Loucy (cell line): ENCODE data around the gene LRBA.

ENCODE experiments used
- H2AFZ ChIP-seq: fragments of 200-600 bp; sonication (generic); 2 replicates; pipeline ENCODE4 v1.6.0; 2016; ENCODE audit warnings: antibody characterized with exemption, mild to moderate bottlenecking, low read length, moderate library complexity
- H3F3A ChIP-seq: fragments of 200-600 bp; 2 replicates; pipeline ENCODE4 v1.6.0; 2016; ENCODE audit warnings: antibody characterized with exemption, low read depth, mild to moderate bottlenecking
- H3K27me3 ChIP-seq: fragments of 200-600 bp; sonication (generic); 2 replicates; pipeline ENCODE4 v1.6.1; 2014; ENCODE audit warnings: low read length, mild to moderate bottlenecking; ENCODE audit not compliant: insufficient read depth, poor library complexity, severe bottlenecking
- H3K36me3 ChIP-seq: fragments of 200-600 bp; sonication (generic); 2 replicates; pipeline ENCODE4 v1.6.1; 2016; ENCODE audit warnings: low read length; ENCODE audit not compliant: insufficient read depth
- H3K4me1 ChIP-seq: fragments of 200-600 bp; sonication (generic); 2 replicates; pipeline ENCODE4 v1.5.1; 2014; ENCODE audit warnings: low read length, mild to moderate bottlenecking; ENCODE audit not compliant: insufficient read depth, poor library complexity, severe bottlenecking
- H3K4me2 ChIP-seq: fragments of 200-600 bp; sonication (generic); 2 replicates; pipeline ENCODE4 v1.6.0; 2014; ENCODE audit warnings: antibody characterized with exemption, low read length, low read depth, mild to moderate bottlenecking; ENCODE audit not compliant: poor library complexity, severe bottlenecking
- H3K4me3 ChIP-seq: fragments of 200-600 bp; sonication (generic); 2 replicates; pipeline ENCODE4 v1.5.1; 2014; ENCODE audit warnings: low read length, mild to moderate bottlenecking, mixed read lengths; ENCODE audit not compliant: poor library complexity, severe bottlenecking
- H3K79me2 ChIP-seq: fragments of 200-600 bp; sonication (generic); 2 replicates; pipeline ENCODE4 v1.6.1; 2014; ENCODE audit warnings: low read length; ENCODE audit not compliant: insufficient read depth
- H3K9ac ChIP-seq: fragments of 200-600 bp; sonication (generic); 2 replicates; pipeline ENCODE4 v1.6.0; 2014; ENCODE audit warnings: mild to moderate bottlenecking, low read depth, low read length, moderate library complexity; ENCODE audit not compliant: poor library complexity, severe bottlenecking
- H3K9me2 ChIP-seq: fragments of 200-600 bp; sonication (generic); replicated peaks from 2 replicates; pipeline ENCODE4 v1.6.1; 2016; ENCODE audit warnings: low read depth, low read length, mixed read lengths
- H3K9me3 ChIP-seq: fragments of 200-600 bp; sonication (generic); 2 replicates; pipeline ENCODE4 v1.6.1; 2014; ENCODE audit warnings: mild to moderate bottlenecking, antibody characterized with exemption, low read length, low read depth; ENCODE audit not compliant: insufficient read depth
- H4K20me1 ChIP-seq: fragments of 200-600 bp; sonication (generic); 2 replicates; pipeline ENCODE4 v1.6.0; 2014; ENCODE audit warnings: antibody characterized with exemption, low read length, mild to moderate bottlenecking; ENCODE audit not compliant: insufficient read depth, poor library complexity, severe bottlenecking
- EZH2phosphoT487 ChIP-seq: fragments of 200-600 bp; IDR thresholded peaks from 2 replicates; pipeline ENCODE4 v1.6.1; 2018; ENCODE audit warnings: antibody characterized with exemption, mild to moderate bottlenecking, moderate library complexity, borderline replicate concordance
- TF ChIP-seq, protein P1 (sequence below): fragments of 200-600 bp; sonication (generic); conservative IDR thresholded peaks from 2 replicates; pipeline ENCODE4 v1.5.1; 2014; ENCODE audit warnings: mild to moderate bottlenecking, antibody characterized with exemption, low read length

LRBA gene

GRCh38 chr4:150343796-150344195, 671.3 kb downstream of the LRBA start:
- Histone ChIP-seq H3K36me3 (peaks cover 7% of the 10 kb centered on the region; the same call in 1 of the 2 replicates), H2AFZ (no peak overlapping the region), H3K9ac (no peak overlapping the region), H3K4me3 (no peak overlapping the region), H4K20me1 (no peaks in the 10 kb centered on the region), H3K27me3 (no peaks in the 10 kb centered on the region), H3F3A (no peaks in the 10 kb centered on the region), H3K79me2 (no peaks in the 10 kb centered on the region), H3K9me2 (no peaks in the 10 kb centered on the region), H3K4me1 (no peaks in the 10 kb centered on the region), H3K9me3 (no peaks in the 10 kb centered on the region), H3K4me2 (no peak overlapping the region)
- no peak for TF ChIP-seq EZH2phosphoT487
- TF ChIP-seq, protein P1, sequence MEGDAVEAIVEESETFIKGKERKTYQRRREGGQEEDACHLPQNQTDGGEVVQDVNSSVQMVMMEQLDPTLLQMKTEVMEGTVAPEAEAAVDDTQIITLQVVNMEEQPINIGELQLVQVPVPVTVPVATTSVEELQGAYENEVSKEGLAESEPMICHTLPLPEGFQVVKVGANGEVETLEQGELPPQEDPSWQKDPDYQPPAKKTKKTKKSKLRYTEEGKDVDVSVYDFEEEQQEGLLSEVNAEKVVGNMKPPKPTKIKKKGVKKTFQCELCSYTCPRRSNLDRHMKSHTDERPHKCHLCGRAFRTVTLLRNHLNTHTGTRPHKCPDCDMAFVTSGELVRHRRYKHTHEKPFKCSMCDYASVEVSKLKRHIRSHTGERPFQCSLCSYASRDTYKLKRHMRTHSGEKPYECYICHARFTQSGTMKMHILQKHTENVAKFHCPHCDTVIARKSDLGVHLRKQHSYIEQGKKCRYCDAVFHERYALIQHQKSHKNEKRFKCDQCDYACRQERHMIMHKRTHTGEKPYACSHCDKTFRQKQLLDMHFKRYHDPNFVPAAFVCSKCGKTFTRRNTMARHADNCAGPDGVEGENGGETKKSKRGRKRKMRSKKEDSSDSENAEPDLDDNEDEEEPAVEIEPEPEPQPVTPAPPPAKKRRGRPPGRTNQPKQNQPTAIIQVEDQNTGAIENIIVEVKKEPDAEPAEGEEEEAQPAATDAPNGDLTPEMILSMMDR: no peak

- Histone ChIP-seq H3K27me3 (no peaks in the 10 kb centered on the region), H3K79me2 (no peaks in the 10 kb centered on the region), H3K9ac (no peak overlapping the region), H3K9me2 (no peaks in the 10 kb centered on the region), H4K20me1 (no peaks in the 10 kb centered on the region), H3K4me3 (no peak overlapping the region), H3K4me1 (no peaks in the 10 kb centered on the region), H2AFZ (no peak overlapping the region), H3K36me3 (peaks cover 6% of the 10 kb centered on the region; the same call in 1 of the 2 replicates), H3K9me3 (no peaks in the 10 kb centered on the region), H3K4me2 (no peak overlapping the region), H3F3A (no peaks in the 10 kb centered on the region)
- TF ChIP-seq, protein P1: no peak
Measured at GRCh38 chr4:150342945-150343344, 672.1 kb downstream of the LRBA start.

DNA sequence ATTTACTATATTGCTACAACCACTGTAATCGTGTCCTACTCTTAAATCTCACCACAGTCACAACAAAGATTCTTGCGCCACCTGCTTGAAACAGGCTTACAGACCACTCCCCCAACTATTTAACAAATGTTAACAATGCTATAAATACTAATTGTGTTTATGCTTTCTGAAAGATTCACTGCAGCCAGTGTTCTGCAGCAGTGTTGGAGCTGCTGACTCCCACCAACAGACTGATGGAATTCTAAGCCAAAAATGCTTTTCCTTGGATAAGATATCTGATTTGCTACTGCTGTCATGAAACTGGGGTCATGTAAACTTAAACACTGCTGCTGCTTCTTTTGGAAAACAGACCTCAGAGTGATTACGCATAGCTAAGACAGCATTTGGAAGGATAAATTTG, 677.4 kb downstream of the LRBA start:
- H3K27me3 ChIP-seq: no peaks in the 10 kb centered on the region
- H3K36me3 ChIP-seq: peaks cover 6% of the 10 kb centered on the region; the same call in 1 of the 2 replicates
- H3K4me1 ChIP-seq: no peaks in the 10 kb centered on the region
- H4K20me1 ChIP-seq: no peaks in the 10 kb centered on the region
- no peaks in the 10 kb centered on the region for H3K79me2 ChIP-seq
- no peak overlapping the region for H2AFZ ChIP-seq
- H3K9me2 ChIP-seq: no peaks in the 10 kb centered on the region
- no peak overlapping the region for H3K4me3 ChIP-seq
- H3K4me2 ChIP-seq: no peak overlapping the region
- TF ChIP-seq, protein P1: no peak
- TF ChIP-seq EZH2phosphoT487: no peak
- no peaks in the 10 kb centered on the region for H3F3A ChIP-seq
- no peaks in the 10 kb centered on the region for H3K9me3 ChIP-seq
- H3K9ac ChIP-seq: no peak overlapping the region
